ENCODE measurements around the gene BCL7C.
"Not testable (repeated sequence)": the region's sequence is repeated elsewhere in the genome, so short reads cannot be mapped to it uniquely, and the experiment has no call there.

The BCL7C gene

DNA sequence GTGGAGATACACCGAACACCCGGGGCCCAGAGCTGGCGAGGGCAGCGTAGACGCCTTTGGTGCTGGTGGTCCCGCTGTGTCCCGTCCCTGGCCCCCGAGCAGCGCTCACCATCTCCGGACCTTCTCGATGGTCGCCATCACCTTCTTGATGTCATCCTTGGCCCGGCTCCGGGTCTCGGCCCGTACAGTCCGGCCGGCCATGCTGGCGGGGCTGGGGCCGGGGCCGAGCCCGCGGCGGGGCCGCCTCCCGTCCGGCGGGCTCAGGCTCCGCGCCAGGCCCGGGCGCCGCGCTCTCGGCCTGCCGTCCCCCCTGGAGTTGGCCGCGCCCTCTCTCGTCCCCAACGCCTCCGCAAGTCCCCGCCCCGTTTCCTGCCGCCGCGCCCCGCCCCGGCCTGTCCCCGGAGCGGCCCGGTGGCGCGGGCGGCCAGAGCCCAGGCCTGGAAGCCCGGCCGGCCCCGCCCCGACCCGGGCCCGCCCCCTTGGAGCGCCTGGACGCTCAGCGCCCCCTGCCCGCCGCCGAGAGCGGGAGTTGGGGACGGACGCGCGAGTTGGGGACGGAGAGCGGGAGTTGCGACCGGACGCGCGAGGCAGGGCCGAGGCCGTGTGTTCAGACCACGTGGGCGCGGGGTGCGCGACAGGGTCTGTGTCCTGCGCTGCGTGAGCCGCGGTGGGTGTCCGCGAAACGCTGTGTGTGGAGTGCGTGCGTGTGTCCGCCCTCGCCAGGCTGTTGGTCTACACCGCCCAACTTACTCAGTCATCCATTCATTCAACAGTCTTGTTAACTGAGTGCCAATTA lies at the start of gene BCL7C:
TSS of gene BCL7C (minus strand) at position 334 of the 796 bp plus-strand sequence. CDS start at position 201, 133 bp downstream.
- peak; percentile 93 for DNase-seq (ENCODE audit: low spot score)
- peak; percentile 66 for TF ChIP-seq CTCF (IDR thresholded peaks at IDR 0.05; ENCODE audit: extremely low read depth, insufficient read depth, missing control alignments)
- in situ Hi-C loops (cut with MboI; ENCODE audit: low pct_unique_long_range_greater_than_20kb, low sequenced_read_pairs, unreplicated experiment), result loop anchor here (10.0 kb wide), 1 partner anchor 49 kb away; no protein-coding TSS in a partner anchor

DNA sequence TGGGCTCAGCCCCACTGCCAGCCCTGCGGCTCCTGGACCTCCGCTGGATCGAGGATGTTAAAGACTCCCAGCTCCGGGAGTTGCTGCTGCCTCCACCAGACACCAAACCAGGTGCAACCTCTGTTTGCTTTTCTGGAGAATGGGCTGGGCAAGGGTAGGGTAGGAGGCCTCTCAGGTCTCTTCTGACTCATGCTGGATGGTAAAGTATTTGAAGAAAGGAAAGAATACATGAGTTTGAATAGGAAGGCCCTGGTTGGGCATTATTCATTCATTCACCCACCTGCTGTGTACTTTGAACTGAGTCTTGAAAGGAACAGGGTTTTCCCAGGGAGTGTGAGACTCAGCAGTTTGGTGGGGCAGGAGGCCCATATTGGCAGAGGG lies 48.5 kb upstream of the BCL7C start:
- TF ChIP-seq CTCF (IDR thresholded peaks at IDR 0.05; ENCODE audit: extremely low read depth, insufficient read depth, missing control alignments), result no peak
- no peak for DNase-seq (ENCODE audit: low spot score)
- in situ Hi-C loops (cut with MboI; ENCODE audit: low pct_unique_long_range_greater_than_20kb, low sequenced_read_pairs, unreplicated experiment), result no loop called here

GRCh38 chr16:30941600-30942425 lies 47.9 kb upstream of the BCL7C start:
- peak; percentile 90 for DNase-seq (ENCODE audit: low spot score)
- in situ Hi-C loops (cut with MboI; ENCODE audit: low pct_unique_long_range_greater_than_20kb, low sequenced_read_pairs, unreplicated experiment), result no loop called here
- TF ChIP-seq CTCF (IDR thresholded peaks at IDR 0.05; ENCODE audit: extremely low read depth, insufficient read depth, missing control alignments), result peak; percentile 91

GRCh38 chr16:30939571-30939970 lies 45.7 kb upstream of the BCL7C start:
- DNase-seq (ENCODE audit: low spot score); in situ Hi-C loops (cut with MboI; ENCODE audit: low pct_unique_long_range_greater_than_20kb, low sequenced_read_pairs, unreplicated experiment): not testable (repeated sequence)

- TF ChIP-seq CTCF (IDR thresholded peaks at IDR 0.05; ENCODE audit: extremely low read depth, insufficient read depth, missing control alignments), result no peak
- DNase-seq (ENCODE audit: low spot score), result no peak
Measured at GRCh38 chr16:30937692-30938091, 43.8 kb upstream of the BCL7C start.

GRCh38 chr16:30934827-30935557 lies 41.1 kb upstream of the BCL7C start:
- DNase-seq (ENCODE audit: low spot score), result no peak
- TF ChIP-seq CTCF (IDR thresholded peaks at IDR 0.05; ENCODE audit: extremely low read depth, insufficient read depth, missing control alignments), result peak; percentile 58
- in situ Hi-C loops (cut with MboI; ENCODE audit: low pct_unique_long_range_greater_than_20kb, low sequenced_read_pairs, unreplicated experiment), result no loop called here

More at GRCh38 chr16:30937692-30938091, 43.8 kb upstream of the BCL7C start:
- in situ Hi-C loops (cut with MboI; ENCODE audit: low pct_unique_long_range_greater_than_20kb, low sequenced_read_pairs, unreplicated experiment), result no loop called here
